Fibroblast of lung (primary cell): ENCODE data around the gene CSNK1A1.

Source experiments
- EZH2 ChIP-seq: IDR thresholded peaks from 2 replicates; pipeline ENCODE4 v1.5.1; 2012; ENCODE audit warnings: low read length, control low read depth, mild to moderate bottlenecking; ENCODE audit errors: missing control alignments
- TF ChIP-seq, protein P1 (sequence below), 2 donors: IDR thresholded peaks in 1 of 2; conservative IDR thresholded peaks in 1 of 2; 1 replicate in 1 of 2; 2 replicates in 1 of 2; pipeline ENCODE4 v1.5.1; 2011 to 2012; ENCODE audit warnings: low read length in 2 of 2, control low read depth in 1 of 2, inconsistent platforms in 1 of 2, low read depth in 1 of 2, mild to moderate bottlenecking in 1 of 2

DNA sequence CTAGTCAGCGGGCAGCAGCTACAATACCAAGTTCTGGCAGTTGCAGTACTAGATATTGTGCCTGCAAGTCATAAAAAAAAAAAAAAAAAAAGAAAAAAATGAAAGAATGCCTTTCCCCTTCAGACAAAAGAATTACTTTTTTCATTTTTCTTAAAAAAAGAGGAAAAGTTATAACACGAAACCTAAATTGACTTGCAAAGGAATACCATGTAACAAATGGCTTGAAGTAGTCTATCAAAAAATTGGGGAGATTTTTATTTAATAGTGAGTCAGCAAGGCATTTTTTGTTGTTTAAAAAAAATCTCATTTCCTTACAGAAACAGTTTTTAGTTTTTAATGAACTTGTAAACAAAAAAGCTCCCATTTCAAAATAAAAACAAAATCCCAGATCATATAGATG, 55.6 kb downstream of the CSNK1A1 start:
- no peak for TF ChIP-seq EZH2
- TF ChIP-seq, protein P1, sequence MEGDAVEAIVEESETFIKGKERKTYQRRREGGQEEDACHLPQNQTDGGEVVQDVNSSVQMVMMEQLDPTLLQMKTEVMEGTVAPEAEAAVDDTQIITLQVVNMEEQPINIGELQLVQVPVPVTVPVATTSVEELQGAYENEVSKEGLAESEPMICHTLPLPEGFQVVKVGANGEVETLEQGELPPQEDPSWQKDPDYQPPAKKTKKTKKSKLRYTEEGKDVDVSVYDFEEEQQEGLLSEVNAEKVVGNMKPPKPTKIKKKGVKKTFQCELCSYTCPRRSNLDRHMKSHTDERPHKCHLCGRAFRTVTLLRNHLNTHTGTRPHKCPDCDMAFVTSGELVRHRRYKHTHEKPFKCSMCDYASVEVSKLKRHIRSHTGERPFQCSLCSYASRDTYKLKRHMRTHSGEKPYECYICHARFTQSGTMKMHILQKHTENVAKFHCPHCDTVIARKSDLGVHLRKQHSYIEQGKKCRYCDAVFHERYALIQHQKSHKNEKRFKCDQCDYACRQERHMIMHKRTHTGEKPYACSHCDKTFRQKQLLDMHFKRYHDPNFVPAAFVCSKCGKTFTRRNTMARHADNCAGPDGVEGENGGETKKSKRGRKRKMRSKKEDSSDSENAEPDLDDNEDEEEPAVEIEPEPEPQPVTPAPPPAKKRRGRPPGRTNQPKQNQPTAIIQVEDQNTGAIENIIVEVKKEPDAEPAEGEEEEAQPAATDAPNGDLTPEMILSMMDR (conservative IDR thresholded peaks at IDR 0.05 in 1 of 2, IDR thresholded peaks at IDR 0.05 in 1 of 2; ENCODE audit: low read depth in 1 of 2, low read length in 2 of 2): no peak
